NCI-H774 (cell line): Measurements from ENCODE around the gene PRDM2.
"Not testable (repeated sequence)": the region's sequence is repeated elsewhere in the genome, so short reads cannot be mapped to it uniquely, and the experiment has no call there.

Experiments
- DNase-seq: peaks from one replicate; lab custom pipeline; 2025; lab: John Stamatoyannopoulos, UW

PRDM2 gene

DNA sequence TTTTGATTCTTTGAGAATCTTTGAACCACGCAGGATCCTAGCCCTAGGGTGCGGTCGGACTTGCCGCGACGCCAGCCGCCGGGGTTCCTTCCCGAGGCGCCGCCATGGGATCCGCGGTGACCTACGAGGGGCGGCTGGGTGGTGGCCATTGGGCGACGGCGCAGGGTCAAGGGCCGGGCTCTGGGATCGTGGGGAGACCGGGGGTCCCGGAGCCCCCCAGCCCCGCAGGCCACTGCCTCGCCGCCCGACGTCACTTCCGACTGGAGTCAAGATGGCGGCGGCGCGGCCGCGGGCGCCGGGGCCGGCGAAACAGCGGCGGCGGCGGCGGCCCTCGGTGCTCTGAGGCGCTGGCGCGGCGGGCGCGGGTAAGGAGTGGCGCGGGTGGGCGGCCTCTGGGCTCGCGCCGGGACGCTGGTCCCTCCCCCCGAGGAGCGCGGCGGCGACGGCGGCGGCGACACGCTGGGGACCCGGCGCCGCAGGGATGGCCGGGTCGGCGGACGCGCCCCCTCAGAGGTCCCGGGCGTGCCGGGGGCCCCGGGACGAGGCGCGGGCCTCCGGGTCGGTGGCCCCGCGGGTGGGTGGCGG lies at the start of gene PRDM2:
Gene PRDM2, plus strand, starts transcription at position 253 of the 585 bp plus-strand sequence. CDS start 15,418 bp downstream, outside the sequence.
- peak; percentile 11 for DNase-seq

- no peak for DNase-seq
Observed at GRCh38 chr1:13651279-13651678, 48.7 kb upstream of the PRDM2 start.

GRCh38 chr1:13652238-13652637 lies 47.8 kb upstream of the PRDM2 start:
- no peak for DNase-seq

DNA sequence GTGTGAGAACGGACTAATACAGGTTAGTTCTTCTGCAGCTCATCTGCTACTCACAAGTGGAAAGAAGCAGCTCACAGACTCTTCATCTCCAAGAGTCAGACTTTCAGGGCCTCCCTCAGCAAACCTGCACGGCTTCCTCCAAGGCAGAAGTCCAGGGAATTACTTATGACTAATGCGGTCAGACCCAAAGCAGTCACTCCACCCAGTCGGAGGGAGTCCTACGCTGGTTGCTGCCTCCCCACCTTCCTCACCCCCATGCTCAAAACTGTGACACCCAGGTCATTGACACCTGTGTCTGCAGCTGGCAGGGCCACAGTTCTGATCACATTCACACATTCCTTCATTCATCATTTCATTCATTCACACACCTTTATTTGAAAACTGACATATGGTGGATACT lies 38.4 kb upstream of the PRDM2 start:
- no peak for DNase-seq

DNA sequence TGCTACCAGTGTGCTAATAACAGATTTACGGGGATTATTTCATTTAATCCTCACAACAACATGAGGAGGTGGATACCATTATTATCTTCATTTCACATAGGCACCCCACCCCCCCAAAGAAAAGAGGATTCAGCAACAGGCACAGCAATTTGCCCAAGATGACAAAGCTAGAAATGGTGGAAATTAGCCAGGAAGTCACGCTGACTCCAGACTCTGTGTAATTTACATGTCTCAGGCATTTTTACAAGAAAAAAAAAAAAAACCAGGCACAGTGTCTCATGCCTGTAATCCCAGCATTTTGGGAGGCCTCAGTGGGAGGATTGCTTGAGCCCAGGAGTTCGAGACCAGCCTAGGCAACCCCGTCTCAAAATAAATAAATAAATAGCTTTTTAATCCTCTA lies 37.5 kb upstream of the PRDM2 start:
- no peak for DNase-seq

DNA sequence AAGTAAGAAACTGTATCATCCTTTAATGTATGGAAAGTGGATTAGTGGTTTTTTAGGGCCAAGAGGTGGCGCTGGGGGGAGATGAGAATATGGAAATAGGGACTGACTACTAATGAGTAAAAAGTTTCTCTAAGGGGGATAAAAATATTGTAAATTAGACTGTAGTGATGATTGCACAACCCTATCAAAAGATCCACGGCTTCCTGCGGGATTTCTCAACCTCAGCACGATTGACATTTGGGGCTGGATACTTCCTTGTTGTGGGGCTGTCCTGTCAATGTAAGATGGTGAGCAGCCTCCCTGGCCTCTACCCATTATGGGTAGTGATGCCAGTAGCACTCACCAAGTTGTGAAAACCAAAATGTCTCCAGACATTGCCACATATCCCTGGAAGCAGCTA lies 36.0 kb upstream of the PRDM2 start:
- DNase-seq = no peak

- no peak for DNase-seq
Observed at GRCh38 chr1:13664451-13664850, 35.5 kb upstream of the PRDM2 start.

- no peak for DNase-seq
Observed at GRCh38 chr1:13666317-13666716, 33.7 kb upstream of the PRDM2 start.

DNA sequence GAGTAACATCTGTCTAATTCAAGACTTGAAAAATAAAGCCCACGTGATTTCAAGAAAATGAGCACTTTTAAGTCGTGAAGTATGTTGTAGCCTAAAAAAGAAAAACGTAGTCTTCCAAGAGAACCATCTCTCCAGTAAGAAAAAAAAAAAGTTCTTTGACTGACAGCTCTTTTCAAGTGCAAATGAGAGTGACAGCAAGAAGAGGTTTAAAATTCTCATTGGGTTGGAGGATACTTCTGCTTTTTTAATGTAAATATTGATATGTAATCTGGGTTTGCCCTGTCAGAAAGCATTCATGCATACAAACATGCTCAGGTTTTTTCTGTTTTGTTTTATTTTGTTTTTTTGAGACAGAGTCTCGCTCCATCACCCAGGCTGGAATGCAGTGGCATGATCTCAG lies 32.3 kb upstream of the PRDM2 start:
- no peak for DNase-seq

DNA sequence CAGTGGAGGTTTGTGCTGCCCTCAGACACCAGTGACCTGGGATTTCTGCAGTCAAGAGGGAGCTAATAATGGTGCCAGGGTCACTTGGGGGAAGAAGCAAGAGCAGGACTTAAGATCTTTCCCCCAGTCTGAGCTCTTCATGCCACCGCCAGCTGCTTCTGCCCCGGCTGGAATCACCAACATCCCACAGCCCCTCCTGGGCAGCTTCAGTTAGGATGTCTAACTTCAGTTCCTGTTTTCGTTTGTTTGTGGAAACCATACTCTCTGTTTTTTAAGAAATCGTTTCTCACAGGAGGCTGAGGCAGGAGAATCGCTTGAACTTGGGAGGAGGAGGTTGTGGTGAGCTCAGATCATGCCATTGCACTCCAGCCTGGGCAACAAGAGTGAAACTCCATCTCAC lies 25.6 kb upstream of the PRDM2 start:
- no peak for DNase-seq

- DNase-seq = no peak
Observed at GRCh38 chr1:13675151-13675651, 24.8 kb upstream of the PRDM2 start.

DNA sequence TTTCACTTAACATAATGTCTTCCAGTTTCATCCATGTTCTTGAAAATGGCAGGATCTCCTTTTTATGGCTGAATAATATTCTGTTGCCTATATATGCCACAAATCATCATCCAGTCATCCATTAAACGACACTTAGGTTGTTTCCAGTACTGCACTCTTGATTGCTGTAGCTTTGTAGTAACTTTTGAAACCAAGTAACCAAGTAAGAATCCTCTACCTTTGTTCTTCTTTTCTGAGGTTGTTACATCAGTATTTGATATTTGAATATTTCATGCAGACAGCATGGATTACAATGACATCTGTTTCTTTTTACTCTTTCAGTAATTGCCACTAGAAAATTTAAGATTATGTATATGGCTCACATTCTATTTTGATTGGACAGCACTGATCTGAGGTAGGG lies 22.1 kb upstream of the PRDM2 start:
- no peak for DNase-seq

DNA sequence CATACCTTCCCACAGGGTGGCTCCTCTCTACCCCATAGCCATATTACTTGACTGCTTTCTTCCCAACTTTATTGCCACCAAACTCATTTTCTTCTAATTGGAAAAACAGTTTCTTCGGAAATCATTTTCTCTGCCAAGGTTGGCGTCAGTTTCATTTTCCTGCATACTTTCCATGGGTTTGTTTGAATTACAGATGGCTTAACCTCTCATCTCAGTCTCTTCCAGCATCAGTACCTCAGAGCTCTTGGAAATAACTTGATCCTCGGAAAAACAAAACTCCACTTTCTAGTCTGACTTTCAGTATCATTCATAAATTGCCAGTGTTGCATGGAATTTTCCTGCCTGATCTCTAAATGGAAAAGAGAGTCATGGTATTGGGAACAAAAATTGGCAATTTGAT lies 20.3 kb upstream of the PRDM2 start:
- no peak for DNase-seq

DNA sequence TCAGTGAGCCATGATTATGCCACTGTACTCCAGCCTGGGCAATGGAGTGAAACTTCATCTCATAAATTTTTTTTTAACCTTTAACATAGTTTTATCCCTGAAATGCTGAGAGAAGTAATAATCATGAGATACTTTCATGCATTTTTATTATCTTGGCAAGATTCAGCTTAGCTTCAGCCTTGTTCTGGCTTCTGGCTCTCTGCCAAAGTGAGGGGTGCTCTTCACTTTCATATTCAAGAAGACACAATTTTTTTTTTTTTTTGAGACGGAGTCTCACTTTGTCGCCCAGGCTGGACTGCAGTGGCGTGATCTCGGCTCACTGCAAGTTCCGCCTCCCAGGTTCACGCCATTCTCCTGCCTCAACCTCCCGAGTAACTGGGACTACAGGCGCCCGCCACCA lies 19.4 kb upstream of the PRDM2 start:
- DNase-seq = not testable (repeated sequence)

- DNase-seq = no peak
Observed at GRCh38 chr1:13681921-13682320, 18.1 kb upstream of the PRDM2 start.

DNA sequence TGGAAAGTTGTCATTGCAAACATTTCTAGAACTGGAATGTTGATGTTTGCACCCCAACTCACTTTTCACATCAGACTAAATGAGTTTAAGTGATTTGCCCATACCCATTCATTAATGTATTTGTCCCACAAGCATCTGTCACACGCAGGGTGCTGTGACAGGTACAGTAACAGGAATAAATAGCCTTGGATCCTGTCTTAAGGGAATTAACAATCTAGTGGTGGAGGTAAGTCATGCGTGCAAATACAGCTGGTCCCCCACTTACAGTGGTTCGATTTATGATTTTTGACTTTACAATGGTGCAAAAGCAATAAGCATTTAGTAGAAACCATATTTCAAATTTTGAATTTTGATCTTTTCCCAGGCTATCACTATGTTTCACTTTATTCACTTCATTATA lies 17.5 kb upstream of the PRDM2 start:
- no peak for DNase-seq

- DNase-seq = no peak
Observed at GRCh38 chr1:13683206-13683605, 16.8 kb upstream of the PRDM2 start.

GRCh38 chr1:13687151-13687715 lies 12.8 kb upstream of the PRDM2 start:
- no peak for DNase-seq

DNA sequence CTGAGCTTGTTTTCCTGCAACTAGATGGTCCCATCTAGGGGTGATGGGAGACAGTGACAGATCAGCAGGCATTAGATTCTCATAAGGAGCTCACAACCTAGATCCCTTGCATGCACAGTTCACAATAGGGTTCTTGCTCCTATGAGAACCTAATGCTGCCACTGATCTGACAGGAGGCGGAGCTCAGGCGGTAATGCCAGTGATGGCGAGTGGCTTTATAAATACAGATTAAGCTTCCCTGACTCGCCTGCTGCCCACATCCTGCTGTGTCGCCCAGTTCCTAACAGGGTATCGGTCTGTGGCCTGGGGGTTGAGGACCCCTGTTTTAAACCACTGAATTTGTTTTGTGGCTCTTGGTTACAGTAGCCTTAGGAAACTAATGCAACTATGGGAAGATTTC lies 6.9 kb upstream of the PRDM2 start:
- DNase-seq = not testable (repeated sequence)

DNA sequence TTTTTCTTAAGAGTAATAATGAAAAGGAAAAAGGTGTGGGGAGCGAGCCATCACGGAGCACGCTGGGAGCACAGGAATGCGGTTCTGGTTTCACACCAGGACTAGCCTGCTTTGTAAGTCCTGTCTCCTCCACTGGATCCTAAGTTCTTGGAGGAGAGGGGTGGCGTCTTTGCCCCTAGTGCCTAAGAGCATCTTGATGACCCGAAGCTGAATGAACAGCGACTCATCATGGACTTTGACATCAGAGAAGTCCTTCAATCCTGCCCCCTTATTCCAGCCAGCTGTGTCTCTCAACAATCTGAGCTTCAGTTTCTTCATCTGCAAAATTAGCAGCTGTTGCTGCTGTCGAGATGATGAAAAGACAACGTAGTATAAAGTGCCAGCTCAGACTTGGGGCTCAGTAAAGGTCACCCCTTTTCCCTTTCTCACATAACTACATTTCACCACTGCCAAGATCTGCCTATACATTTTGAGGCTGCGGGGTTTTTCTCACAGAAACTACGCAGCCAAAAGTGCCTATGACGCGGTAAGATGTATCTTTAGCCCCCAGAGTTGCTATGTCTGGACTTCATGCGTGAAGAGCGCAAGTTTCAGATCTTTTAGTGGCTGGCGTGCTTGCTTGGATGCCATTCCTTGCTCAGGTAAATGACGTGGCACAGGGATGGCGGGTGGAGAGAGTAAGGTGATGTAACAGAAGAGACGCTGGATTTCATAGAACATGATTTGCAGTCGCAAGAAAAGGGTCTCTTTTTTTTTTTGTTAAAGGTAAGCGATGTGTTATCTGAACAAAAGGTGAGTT lies 4.9 kb upstream of the PRDM2 start:
- DNase-seq = no peak

- DNase-seq = no peak
Observed at GRCh38 chr1:13697738-13698137, 2.2 kb upstream of the PRDM2 start.

DNA sequence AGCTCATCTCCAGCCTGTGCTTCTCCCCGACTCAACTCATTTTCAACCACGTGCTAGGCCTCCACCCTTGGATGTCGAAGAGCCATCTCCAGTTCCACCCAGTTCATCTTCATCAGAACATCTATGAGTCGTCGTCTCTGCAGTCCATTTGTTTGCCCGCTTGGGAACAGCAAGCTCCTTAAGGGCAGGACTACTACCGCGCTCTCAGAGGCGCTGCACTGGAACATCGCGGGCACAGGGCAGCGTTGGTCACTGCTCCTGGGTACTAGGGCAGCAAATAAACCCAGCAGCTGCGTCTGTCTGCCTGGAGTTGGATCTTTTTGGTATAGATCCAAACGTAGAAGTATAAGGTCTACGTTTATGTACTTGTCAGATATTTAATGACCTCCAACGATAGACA lies 478 bp upstream of the PRDM2 start:
- DNase-seq = no peak

- DNase-seq = no peak
Observed at GRCh38 chr1:13700521-13701270, 708 bp downstream of the PRDM2 start.
